ENCODE data around the gene SETMAR. TPM values are rescaled to one million over a fixed set of nuclear protein-coding genes. Genes with fewer than 3 reads are reported as not detected.

The SETMAR gene
- total RNA-seq, 1 donor: 11.9 TPM

DNA sequence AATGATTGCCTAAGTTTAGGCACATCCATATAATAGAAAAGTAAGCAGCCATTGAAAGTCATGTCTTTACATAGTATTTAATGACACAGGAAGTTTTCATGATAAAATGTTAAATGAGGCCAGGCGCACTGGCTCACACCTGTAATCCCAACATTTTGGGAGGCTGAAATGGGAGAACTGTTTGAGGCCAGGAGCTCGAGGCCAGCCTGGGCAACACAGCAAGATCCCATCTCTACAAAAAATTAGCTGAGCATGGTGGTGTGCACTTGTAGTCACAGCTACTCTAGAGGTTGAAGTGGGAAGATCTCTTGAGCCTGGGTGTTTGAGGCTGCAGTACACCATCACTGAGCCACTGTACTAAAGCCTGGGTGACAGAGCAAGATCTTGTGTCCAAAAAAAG, 59.4 kb downstream of the SETMAR start:
- Histone ChIP-seq H3K36me3 (ENCODE audit: insufficient read depth, low read length) (no peaks in the 10 kb centered on the region), H3K4me1 (ENCODE audit: insufficient read depth, low read length) (no peaks in the 10 kb centered on the region), H3K27me3 (ENCODE audit: insufficient read depth, low read length) (no peaks in the 10 kb centered on the region), H3K4me2 (ENCODE audit: insufficient read depth, low read length) (no peak overlapping the region), H3K4me3 (ENCODE audit: insufficient read depth, low read length) (no peak overlapping the region), H3K79me2 (ENCODE audit: insufficient read depth, low read length) (no peaks in the 10 kb centered on the region), H3K9me3 (ENCODE audit: low read depth, low read length) (no peaks in the 10 kb centered on the region), H2AFZ (ENCODE audit: low read length) (no peak overlapping the region), H4K20me1 (ENCODE audit: insufficient read depth, low read length) (no peaks in the 10 kb centered on the region), H3K27ac (ENCODE audit: low read depth, low read length) (no peak overlapping the region)
- DNase-seq (ENCODE audit: insufficient read length, low spot score, missing footprints): no peak
- TF ChIP-seq, protein P1, sequence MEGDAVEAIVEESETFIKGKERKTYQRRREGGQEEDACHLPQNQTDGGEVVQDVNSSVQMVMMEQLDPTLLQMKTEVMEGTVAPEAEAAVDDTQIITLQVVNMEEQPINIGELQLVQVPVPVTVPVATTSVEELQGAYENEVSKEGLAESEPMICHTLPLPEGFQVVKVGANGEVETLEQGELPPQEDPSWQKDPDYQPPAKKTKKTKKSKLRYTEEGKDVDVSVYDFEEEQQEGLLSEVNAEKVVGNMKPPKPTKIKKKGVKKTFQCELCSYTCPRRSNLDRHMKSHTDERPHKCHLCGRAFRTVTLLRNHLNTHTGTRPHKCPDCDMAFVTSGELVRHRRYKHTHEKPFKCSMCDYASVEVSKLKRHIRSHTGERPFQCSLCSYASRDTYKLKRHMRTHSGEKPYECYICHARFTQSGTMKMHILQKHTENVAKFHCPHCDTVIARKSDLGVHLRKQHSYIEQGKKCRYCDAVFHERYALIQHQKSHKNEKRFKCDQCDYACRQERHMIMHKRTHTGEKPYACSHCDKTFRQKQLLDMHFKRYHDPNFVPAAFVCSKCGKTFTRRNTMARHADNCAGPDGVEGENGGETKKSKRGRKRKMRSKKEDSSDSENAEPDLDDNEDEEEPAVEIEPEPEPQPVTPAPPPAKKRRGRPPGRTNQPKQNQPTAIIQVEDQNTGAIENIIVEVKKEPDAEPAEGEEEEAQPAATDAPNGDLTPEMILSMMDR (IDR thresholded peaks at IDR 0.05; ENCODE audit: extremely low read depth, low read depth, low read length): no peak

Other genes with a start within 250 kb of the SETMAR start
- 94.5 and 99.6 TPM in 2 replicates for gene SUMF1, start 163.9 kb downstream of the SETMAR start, total RNA-seq
- 16.6 and 19.7 TPM in 2 replicates for gene ITPR1, start 190.0 kb downstream of the SETMAR start, total RNA-seq

All from osteoblast (primary cell).